HepG2 (cell line): Measurements from ENCODE around the gene STN1. TPM values are rescaled to one million over a fixed set of nuclear protein-coding genes. Genes with fewer than 3 reads are reported as not detected.

ENCODE experiments used
- ARID2 ChIP-seq: sonication (generic); formaldehyde crosslinking; IDR thresholded peaks from 2 replicates; pipeline ENCODE4 v1.8.1; 2022; ENCODE audit warnings: mild to moderate bottlenecking, missing genetic modification reagents, borderline replicate concordance
- ETS1 ChIP-seq: sonication (generic); formaldehyde crosslinking; IDR thresholded peaks from 2 replicates; pipeline ENCODE4 v1.4.0; 2020; ENCODE audit warnings: missing genetic modification reagents
- GZF1 ChIP-seq: sonication (generic); formaldehyde crosslinking; IDR thresholded peaks from 2 replicates; pipeline ENCODE4 v1.5.1; 2020; ENCODE audit warnings: mild to moderate bottlenecking, missing genetic modification reagents
- MYC ChIP-seq: sonication (generic); formaldehyde crosslinking; IDR thresholded peaks from 2 replicates; pipeline ENCODE4 v1.9.0; 2021; ENCODE audit warnings: missing genetic modification reagents, borderline replicate concordance
- NFE2L1 ChIP-seq: sonication (generic); formaldehyde crosslinking; IDR thresholded peaks from 2 replicates; pipeline ENCODE4 v1.4.0; 2020; ENCODE audit warnings: missing genetic modification reagents, mild to moderate bottlenecking, borderline replicate concordance
- PHF21A ChIP-seq: sonication (generic); formaldehyde crosslinking; IDR thresholded peaks from 2 replicates; pipeline ENCODE4 v1.5.0; 2020; ENCODE audit warnings: mild to moderate bottlenecking, missing genetic modification reagents
- PLRG1 ChIP-seq: fragments of 450-650 bp; conservative IDR thresholded peaks from 2 replicates; pipeline ENCODE4 v1.6.1; 2016
- RAD21 ChIP-seq: fragments of 450-650 bp; formaldehyde crosslinking; IDR thresholded peaks from 2 replicates; pipeline ENCODE4 v1.5.0; 2020; ENCODE audit warnings: mild to moderate bottlenecking
- ZFP36L2 ChIP-seq: sonication (generic); formaldehyde crosslinking; IDR thresholded peaks from 2 replicates; pipeline ENCODE4 v1.4.0; 2020; ENCODE audit warnings: missing genetic modification reagents
- ZMYM2 ChIP-seq: sonication (generic); formaldehyde crosslinking; IDR thresholded peaks from 2 replicates; pipeline ENCODE4 v1.8.0; 2022; ENCODE audit warnings: mild to moderate bottlenecking, missing genetic modification reagents
- ZNF318 ChIP-seq: sonication (generic); formaldehyde crosslinking; IDR thresholded peaks from 2 replicates; pipeline ENCODE4 v1.4.0; 2020; ENCODE audit warnings: mild to moderate bottlenecking, missing genetic modification reagents
- ZNF441 ChIP-seq: sonication (generic); formaldehyde crosslinking; IDR thresholded peaks from 2 replicates; pipeline ENCODE4 v1.7.0; 2021; ENCODE audit warnings: missing genetic modification reagents, borderline replicate concordance
- ZNF549 ChIP-seq: sonication (generic); formaldehyde crosslinking; IDR thresholded peaks from 2 replicates; pipeline ENCODE4 v1.5.0; 2020; ENCODE audit warnings: missing genetic modification reagents
- ZNF674 ChIP-seq: sonication (generic); formaldehyde crosslinking; IDR thresholded peaks from 2 replicates; pipeline ENCODE4 v1.5.0; 2020; ENCODE audit warnings: low read depth, mild to moderate bottlenecking, missing genetic modification reagents
- ZNF761 ChIP-seq: sonication (generic); formaldehyde crosslinking; conservative IDR thresholded peaks from 2 replicates; pipeline ENCODE4 v1.4.0; 2020; ENCODE audit warnings: mild to moderate bottlenecking, missing genetic modification reagents
- ZNF83 ChIP-seq: sonication (generic); formaldehyde crosslinking; IDR thresholded peaks from 2 replicates; pipeline ENCODE4 v1.4.0; 2020; ENCODE audit warnings: missing genetic modification reagents, mild to moderate bottlenecking, borderline replicate concordance
- ZSCAN20 ChIP-seq: sonication (generic); formaldehyde crosslinking; IDR thresholded peaks from 2 replicates; pipeline ENCODE4 v1.4.0; 2020; ENCODE audit warnings: missing genetic modification reagents, mild to moderate bottlenecking, borderline replicate concordance
- polyA plus RNA-seq, 8 experiments: library from polyadenylated mRNA; depleted of rRNA in 3 of 8; stranded (reverse) in 7 of 8; unstranded in 1 of 8; fragments of >200 nt; fragmentation: Illumina TruSeq in 4 of 8; extraction: Trizol in 4 of 8; gene quantifications; 2 replicates each; pipeline versions ENCODE4 v1.2.1 to v1.2.3, GENCODE V29; 2011 to 2016; ENCODE audit warnings: low read depth in 4 of 8, missing spikeins in 1 of 8, mixed read lengths in 1 of 8; ENCODE audit not compliant: insufficient read depth in 1 of 8
- total RNA-seq, 5 experiments: library from RNA; depleted of rRNA; stranded (reverse); fragments of >200 nt; fragmentation: Illumina TruSeq; extraction: Trizol; gene quantifications; 2 replicates each; pipeline ENCODE4 v1.2.3, GENCODE V29; 2016; ENCODE audit warnings: low read depth in 1 of 5
- TF ChIP-seq, protein P1 (sequence below): sonication (generic); formaldehyde crosslinking; IDR thresholded peaks from 2 replicates; pipeline ENCODE4 v1.4.0; 2020; ENCODE audit warnings: missing genetic modification reagents

The STN1 gene
- total and polyA plus RNA-seq, 2 of the 13 experiments (the other 11 are each of a cell fraction or from before 2014, with no cell fraction given): 17.6 to 22.7 TPM

GRCh38 chr10:103855852-103856796 is 61.9 kb downstream of the STN1 start (continued):
- TF ChIP-seq ZNF318: no peak
- no peak for TF ChIP-seq ZNF761 (CRISPR knock-in tag)
- TF ChIP-seq ZMYM2 (CRISPR knock-in tag): no peak
- TF ChIP-seq ZNF83: no peak
- TF ChIP-seq ZFP36L2: no peak
- TF ChIP-seq ZNF441 (CRISPR knock-in tag): peak; percentile 55; the same call in 1 of the 2 replicates
- TF ChIP-seq PLRG1: no peak
- TF ChIP-seq ETS1: no peak
- no peak for TF ChIP-seq ZSCAN20 (CRISPR knock-in tag)
- TF ChIP-seq ZNF549 (CRISPR knock-in tag): no peak
- no peak for TF ChIP-seq ZNF674 (CRISPR knock-in tag)
- TF ChIP-seq NFE2L1 (CRISPR knock-in tag): no peak
- TF ChIP-seq, protein P1, sequence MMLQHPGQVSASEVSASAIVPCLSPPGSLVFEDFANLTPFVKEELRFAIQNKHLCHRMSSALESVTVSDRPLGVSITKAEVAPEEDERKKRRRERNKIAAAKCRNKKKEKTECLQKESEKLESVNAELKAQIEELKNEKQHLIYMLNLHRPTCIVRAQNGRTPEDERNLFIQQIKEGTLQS (CRISPR knock-in tag): no peak
- peak; percentile 72 for TF ChIP-seq PHF21A (CRISPR knock-in tag)
- TF ChIP-seq GZF1 (CRISPR knock-in tag): no peak
- TF ChIP-seq ARID2 (CRISPR knock-in tag): no peak
- TF ChIP-seq MYC (CRISPR knock-in tag): no peak
- TF ChIP-seq RAD21 (CRISPR knock-in tag): no peak
